ENCODE measurements around the gene KCTD21. TPM values are rescaled to one million over a fixed set of nuclear protein-coding genes. Genes with fewer than 3 reads are reported as not detected.

KCTD21 gene
- total RNA-seq, 2 donors from 2014 or later: 10.2 to 10.5 TPM

- no peak for DNase-seq (ENCODE audit: low spot score)
- intact Hi-C loops (cut with DNase I): loop anchor here in 1 of 2 donors (10.0 kb wide), 1 partner anchor 343 kb away; no protein-coding TSS in a partner anchor
Observed at GRCh38 chr11:78221396-78222315, 33.2 kb upstream of the KCTD21 start.

GRCh38 chr11:78220218-78221157, 32.1 kb upstream of the KCTD21 start:
- no peak for DNase-seq (ENCODE audit: low spot score)
- intact Hi-C loops (cut with DNase I): loop anchor here in 1 of 2 donors (10.0 kb wide), 1 partner anchor 344 kb away; no protein-coding TSS in a partner anchor

GRCh38 chr11:78219493-78220217, 31.2 kb upstream of the KCTD21 start:
- no peak for DNase-seq (ENCODE audit: low spot score)
- intact Hi-C loops (cut with DNase I): loop anchor here in 1 of 2 donors (10.0 kb wide), 1 partner anchor 345 kb away; no protein-coding TSS in a partner anchor

GRCh38 chr11:78218707-78219492, 30.5 kb upstream of the KCTD21 start:
- no peak for DNase-seq (ENCODE audit: low spot score)
- intact Hi-C loops (cut with DNase I): no loop called here

GRCh38 chr11:78217650-78218541, 29.5 kb upstream of the KCTD21 start:
- DNase-seq (ENCODE audit: low spot score): no peak
- intact Hi-C loops (cut with DNase I): no loop called here

GRCh38 chr11:78216571-78217287, 28.3 kb upstream of the KCTD21 start:
- no peak for DNase-seq (ENCODE audit: low spot score)
- intact Hi-C loops (cut with DNase I): no loop called here

- DNase-seq (ENCODE audit: low spot score): no peak
- intact Hi-C loops (cut with DNase I): no loop called here
Observed at GRCh38 chr11:78216021-78216420, 27.6 kb upstream of the KCTD21 start.

- no peak for DNase-seq (ENCODE audit: low spot score)
- intact Hi-C loops (cut with DNase I): no loop called here
Observed at GRCh38 chr11:78214331-78215194, 26.1 kb upstream of the KCTD21 start.

GRCh38 chr11:78213526-78214330, 25.3 kb upstream of the KCTD21 start:
- intact Hi-C loops (cut with DNase I): no loop called here
- no peak for DNase-seq (ENCODE audit: low spot score)

- no peak for DNase-seq (ENCODE audit: low spot score)
- intact Hi-C loops (cut with DNase I): no loop called here
Observed at GRCh38 chr11:78212586-78213371, 24.4 kb upstream of the KCTD21 start.

- intact Hi-C loops (cut with DNase I): no loop called here
Observed at GRCh38 chr11:78211565-78211964, 23.1 kb upstream of the KCTD21 start.

GRCh38 chr11:78210000-78210608, 21.7 kb upstream of the KCTD21 start:
- DNase-seq (ENCODE audit: low spot score): no peak

More at GRCh38 chr11:78211565-78211964, 23.1 kb upstream of the KCTD21 start:
- no peak for DNase-seq (ENCODE audit: low spot score)

GRCh38 chr11:78209478-78209877, 21.1 kb upstream of the KCTD21 start:
- intact Hi-C loops (cut with DNase I): no loop called here
- DNase-seq (ENCODE audit: low spot score): no peak

More at GRCh38 chr11:78210000-78210608, 21.7 kb upstream of the KCTD21 start:
- intact Hi-C loops (cut with DNase I): no loop called here

Measured in posterior vena cava (tissue), 2 donors.